Natural killer cell (primary cell): ENCODE measurements around the gene SNX14. TPM values are rescaled to one million over a fixed set of nuclear protein-coding genes. Genes with fewer than 3 reads are reported as not detected.
"Not testable (repeated sequence)": the region's sequence is repeated elsewhere in the genome, so short reads cannot be mapped to it uniquely, and the experiment has no call there.

Source experiments
- ATAC-seq, 3 donors: fragments of 150-1000 bp in 2 of 3; fragments of 200-7000 bp in 1 of 3; cut with Tn5 transposase; 1 replicate in 1 of 3; 2 replicates in 2 of 3; pipeline ENCODE4 v1.10.0; 2021; ENCODE audit warnings: mild to moderate bottlenecking in 2 of 3, moderate library complexity in 2 of 3
- DNase-seq, 2 donors: peaks; one replicate each; pipeline versions ENCODE4 v3.0.0 to v3.0.0-alpha.2; 2013 to 2021; ENCODE audit warnings: mixed read lengths in 1 of 2
- H3K27ac ChIP-seq: one replicate; pipeline ENCODE4 v1.5.1; 2013; ENCODE audit warnings: mild to moderate bottlenecking, low read length
- H3K27me3 ChIP-seq: one replicate; pipeline ENCODE4 v1.6.1; 2013; ENCODE audit warnings: low read length; ENCODE audit not compliant: control insufficient read depth, insufficient read depth
- H3K36me3 ChIP-seq: one replicate; pipeline ENCODE4 v1.6.1; 2013; ENCODE audit warnings: low read length; ENCODE audit not compliant: control insufficient read depth, insufficient read depth
- H3K4me1 ChIP-seq: one replicate; pipeline ENCODE4 v1.6.1; 2013; ENCODE audit warnings: low read length; ENCODE audit not compliant: control insufficient read depth, insufficient read depth
- H3K4me3 ChIP-seq: one replicate; pipeline ENCODE4 v1.5.1; 2013; ENCODE audit warnings: low read length
- H3K9me3 ChIP-seq: one replicate; pipeline ENCODE4 v1.6.1; 2013; ENCODE audit warnings: low read length; ENCODE audit not compliant: control insufficient read depth, insufficient read depth
- H3K27ac Mint-ChIP-seq, 2 donors: one replicate each; pipeline ENCODE4 v1.8.0; 2022; ENCODE audit warnings: mild to moderate bottlenecking in 2 of 2, mixed read lengths in 2 of 2, moderate library complexity in 1 of 2
- H3K27me3 Mint-ChIP-seq, 2 donors: one replicate each; pipeline ENCODE4 v1.8.0; 2022; ENCODE audit warnings: low read depth in 2 of 2, mixed read lengths in 2 of 2
- H3K36me3 Mint-ChIP-seq: one replicate; pipeline ENCODE4 v1.8.0; 2022; ENCODE audit warnings: mixed read lengths
- H3K4me1 Mint-ChIP-seq, 2 donors: one replicate each; pipeline ENCODE4 v1.8.0; 2022; ENCODE audit warnings: mixed read lengths in 2 of 2
- H3K4me3 Mint-ChIP-seq: one replicate; pipeline ENCODE4 v1.8.0; 2022; ENCODE audit warnings: mild to moderate bottlenecking, moderate library complexity, mixed read lengths
- H3K9me3 Mint-ChIP-seq, 2 donors: one replicate each; pipeline ENCODE4 v1.8.0; 2022; ENCODE audit warnings: mixed read lengths in 2 of 2
- CTCF ChIP-seq: fragments of 200-600 bp; IDR thresholded peaks from one replicate; pipeline ENCODE4 v1.8.0; 2022; ENCODE audit warnings: antibody characterized with exemption
- WGBS: methylation state at CpG from one replicate; pipeline ENCODE4 v1.1.7; 2013; ENCODE audit warnings: missing lambda C conversion rate; ENCODE audit not compliant: insufficient coverage; 5-methylcytosine and 5-hydroxymethylcytosine counted together
- intact Hi-C: fragments of 100-400 bp; cut with micrococcal nuclease; formaldehyde crosslinking; loops from one replicate; pipeline ENCODE4 v1.14.2; 2022
- total RNA-seq, 4 donors: library from RNA; stranded (reverse); fragments of 120-200 nt in 1 of 4; gene quantifications; one replicate each; pipeline versions ENCODE4 v1.2.3 to v1.2.4, GENCODE V29; 2013 to 2022

SNX14 gene
- total RNA-seq, 3 donors from 2014 or later (not counting 1 experiment from before 2014, with no cell fraction given), result 73.0 to 109 (median 80.3) TPM

DNA sequence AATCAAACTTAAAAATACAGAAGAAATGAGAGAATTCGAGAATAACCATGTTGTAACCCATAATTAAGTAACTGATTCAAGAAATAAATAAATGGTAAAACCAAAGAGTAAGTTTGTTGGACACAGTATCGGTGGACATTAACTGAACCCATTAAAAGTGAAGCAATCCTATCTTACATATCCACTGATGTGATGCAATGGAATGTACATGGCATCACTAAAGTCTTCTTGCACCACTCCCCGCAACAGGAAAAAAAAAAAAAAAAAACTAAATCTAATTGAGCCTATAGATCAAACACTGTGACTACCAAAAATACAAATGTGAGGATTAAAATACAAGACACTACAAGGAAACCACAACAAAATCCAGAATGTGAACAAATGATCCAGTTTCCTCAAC is 7.9 kb downstream of the SNX14 start:
- H3K4me3 Mint-ChIP-seq, result no peak overlapping the region
- ATAC-seq, result no peak
- TF ChIP-seq CTCF, result no peak

GRCh38 chr6:85582832-85583231 is 10.8 kb downstream of the SNX14 start:
- Mint-ChIP-seq H3K9me3 (peaks cover 5 to 12% of the 10 kb centered on the region in 2 donors), H3K4me1 (peaks cover 39 to 67% of the 10 kb centered on the region in 2 donors), H3K36me3 (peaks cover 23% of the 10 kb centered on the region)
- 100% methylated on average over 4 of the region's 4 CpGs for WGBS
- H3K27ac Mint-ChIP-seq, ATAC-seq, H3K4me3 Mint-ChIP-seq, DNase-seq, H3K9me3 ChIP-seq, H3K27me3 ChIP-seq, H3K27ac ChIP-seq, intact Hi-C loops, H3K36me3 ChIP-seq, H3K27me3 Mint-ChIP-seq, H3K4me3 ChIP-seq: not testable (repeated sequence)
- H3K4me1 ChIP-seq, result peaks cover 12% of the 10 kb centered on the region

More for the DNA sequence above, 7.9 kb downstream of the SNX14 start:
- Histone ChIP-seq H3K36me3 (no peaks in the 10 kb centered on the region), H3K4me1 (no peaks in the 10 kb centered on the region), H3K4me3 (no peak overlapping the region), H3K9me3 (peaks cover 5% of the 10 kb centered on the region), H3K27ac (no peak overlapping the region), H3K27me3 (no peaks in the 10 kb centered on the region)
- Mint-ChIP-seq H3K36me3 (peaks cover 23% of the 10 kb centered on the region), H3K27ac (peak overlapping the region; percentile 3 to 7), H3K27me3 (no peaks in the 10 kb centered on the region), H3K4me1 (peaks cover 61 to 80% of the 10 kb centered on the region in 2 donors), H3K9me3 (peaks cover 5 to 12% of the 10 kb centered on the region in 2 donors)
- intact Hi-C loops, result no loop called here
- DNase-seq, result no peak
- 100% methylated on average over 1 of the region's 3 CpGs for WGBS

- no peak for TF ChIP-seq CTCF
- peaks cover 5% of the 10 kb centered on the region for H3K9me3 ChIP-seq
- H3K4me1 Mint-ChIP-seq, result peaks cover 34 to 61% of the 10 kb centered on the region in 2 donors
- peaks cover 23% of the 10 kb centered on the region for H3K36me3 Mint-ChIP-seq
- H3K36me3 ChIP-seq, result peaks cover 7% of the 10 kb centered on the region
- H3K4me3 ChIP-seq, result no peak overlapping the region
- peak overlapping the region in 1 of 2 donors; percentile 15 for H3K27ac Mint-ChIP-seq
- H3K27me3 Mint-ChIP-seq, result no peaks in the 10 kb centered on the region
- H3K9me3 Mint-ChIP-seq, result peaks cover 5 to 12% of the 10 kb centered on the region in 2 donors
- ATAC-seq (no peak), DNase-seq (no peak)
- intact Hi-C loops, result no loop called here
- no peaks in the 10 kb centered on the region for H3K27me3 ChIP-seq
- H3K27ac ChIP-seq, result no peak overlapping the region
- H3K4me1 ChIP-seq, result peaks cover 12% of the 10 kb centered on the region
- H3K4me3 Mint-ChIP-seq, result no peak overlapping the region
These were observed 12.1 kb downstream of the SNX14 start for GRCh38 chr6:85581572-85581971.

GRCh38 chr6:85580878-85581267 is 12.8 kb downstream of the SNX14 start:
- intact Hi-C loops, result no loop called here
- H3K4me1 Mint-ChIP-seq, result peaks cover 31 to 58% of the 10 kb centered on the region in 2 donors
- no peak overlapping the region for H3K27ac Mint-ChIP-seq
- peaks cover 5% of the 10 kb centered on the region for H3K9me3 ChIP-seq
- WGBS, result 57% methylated on average over 1 of the region's 1 CpG
- no peak overlapping the region for H3K4me3 Mint-ChIP-seq
- ATAC-seq (no peak), DNase-seq (no peak)
- H3K9me3 Mint-ChIP-seq, result peaks cover 5 to 12% of the 10 kb centered on the region in 2 donors
- no peak overlapping the region for H3K27ac ChIP-seq
- no peaks in the 10 kb centered on the region for H3K27me3 Mint-ChIP-seq
- no peak for TF ChIP-seq CTCF
- peaks cover 12% of the 10 kb centered on the region for H3K4me1 ChIP-seq
- peaks cover 7% of the 10 kb centered on the region for H3K36me3 ChIP-seq
- no peak overlapping the region for H3K4me3 ChIP-seq
- no peaks in the 10 kb centered on the region for H3K27me3 ChIP-seq
- H3K36me3 Mint-ChIP-seq, result peaks cover 23% of the 10 kb centered on the region
